SK-N-SH (cell line): ENCODE data around the gene GP1BA.

Experiments
- NRF1 ChIP-seq: IDR thresholded peaks from 2 replicates; pipeline ENCODE4 v1.6.1; 2012; ENCODE audit warnings: low read depth, mild to moderate bottlenecking, low read length
- POLR2AphosphoS5 ChIP-seq: IDR thresholded peaks from 2 replicates; pipeline ENCODE4 v1.6.1; 2012; ENCODE audit warnings: low read depth, low read length

- no peak for TF ChIP-seq POLR2AphosphoS5
- TF ChIP-seq NRF1 = no peak
These were observed 48.7 kb downstream of the GP1BA start for GRCh38 chr17:4980644-4981216.
